GM19397 (cell line): ENCODE measurements around the gene SZT2.
"Not testable (repeated sequence)": the region's sequence is repeated elsewhere in the genome, so short reads cannot be mapped to it uniquely, and the experiment has no call there.

Experiments
- ATAC-seq: cut with Tn5 transposase; IDR thresholded peaks from one replicate; pipeline ENCODE4 v1.9.1; 2021; ENCODE audit warnings: mild to moderate bottlenecking, moderate library complexity; ENCODE audit not compliant: unreplicated experiment

Gene SZT2

DNA sequence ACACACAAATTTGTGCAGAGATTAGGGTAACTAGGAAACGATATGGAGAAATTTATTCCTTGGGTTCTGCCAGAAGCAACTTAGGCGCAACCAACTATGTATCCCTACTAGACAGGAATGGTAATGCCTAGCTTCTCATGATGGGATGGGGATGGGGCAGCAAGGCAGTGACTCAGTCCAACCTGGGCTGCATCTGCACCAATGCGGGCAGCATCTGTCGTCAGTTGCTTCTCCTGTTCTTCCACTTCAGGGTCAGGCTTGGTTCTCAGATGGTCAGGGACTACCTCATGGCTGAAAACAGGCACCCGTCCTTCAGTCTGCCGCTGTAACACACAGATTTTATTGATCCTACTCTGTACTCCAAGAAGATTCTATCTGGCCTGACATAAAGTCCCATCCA is 3.0 kb upstream of the SZT2 start:
- ATAC-seq, result no peak

DNA sequence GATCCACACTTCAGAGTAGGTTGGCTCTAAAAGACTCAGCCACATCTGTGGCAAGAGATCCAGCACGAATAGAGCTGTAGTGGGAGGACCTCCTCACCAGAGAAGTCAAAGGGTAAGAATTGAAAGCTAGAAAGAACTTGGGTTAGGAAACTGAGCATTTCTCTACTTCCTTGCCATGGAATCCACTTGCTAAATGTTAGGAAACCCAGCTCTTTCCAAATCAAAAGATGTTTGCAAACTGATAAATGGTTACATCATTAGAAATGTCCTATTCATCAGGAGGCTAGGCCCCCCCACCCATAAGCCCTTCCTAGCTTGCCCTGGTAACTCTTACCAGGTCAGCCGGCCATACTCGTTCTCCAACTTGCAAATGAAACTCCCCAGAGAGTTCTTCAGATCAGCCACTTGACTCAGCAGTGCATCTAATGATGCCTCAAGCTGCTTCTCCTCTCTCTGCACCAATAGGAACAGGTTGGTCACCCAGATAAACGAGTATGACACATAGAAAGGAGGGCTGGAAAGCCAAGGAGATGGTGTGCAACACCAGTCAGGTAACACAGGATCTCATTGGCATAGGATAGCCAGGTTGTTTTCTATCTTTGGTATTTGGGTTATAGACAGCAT is 1.6 kb upstream of the SZT2 start:
- ATAC-seq, result no peak

GRCh38 chr1:43388613-43389012 is 1.1 kb upstream of the SZT2 start:
- no peak for ATAC-seq

- no peak for ATAC-seq
Observed at GRCh38 chr1:43392702-43393101, 3.0 kb downstream of the SZT2 start.

DNA sequence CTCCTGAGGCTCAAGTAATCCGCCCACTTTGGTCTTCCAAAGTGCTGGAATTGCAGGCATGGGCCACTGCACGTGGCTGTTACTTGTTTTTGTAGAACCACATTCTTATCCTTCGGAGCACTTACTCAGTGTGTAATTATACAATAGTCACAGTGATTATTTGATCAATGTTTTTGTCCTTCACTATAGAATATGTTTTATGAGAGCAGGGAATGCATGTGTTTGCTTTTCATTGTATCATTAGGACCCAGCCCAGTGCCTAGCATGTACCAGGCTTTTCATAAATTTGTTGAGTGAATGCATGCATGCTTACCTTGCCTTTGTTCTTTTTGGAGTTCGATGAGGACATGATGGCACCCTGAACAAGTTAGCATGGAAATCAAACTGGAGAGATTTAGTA is 5.8 kb downstream of the SZT2 start:
- no peak for ATAC-seq

DNA sequence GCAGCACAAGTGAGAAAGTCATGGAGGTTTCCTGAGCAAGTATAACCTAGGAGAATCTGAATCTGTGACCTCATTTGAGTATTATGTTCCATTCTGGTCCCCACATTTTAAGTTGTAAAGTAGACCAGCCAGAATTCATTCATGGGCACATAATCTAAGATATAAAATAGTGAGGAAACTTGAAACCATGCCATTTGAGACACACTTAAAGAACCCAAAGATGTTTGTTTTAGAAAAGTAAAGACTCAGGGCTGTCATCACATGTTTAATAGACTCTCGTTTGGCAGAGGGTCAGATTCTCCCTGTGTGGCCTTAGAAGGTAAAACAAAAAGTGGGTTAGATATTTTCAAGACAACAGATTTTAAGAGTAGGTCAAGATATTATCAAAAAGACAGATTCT is 6.4 kb downstream of the SZT2 start:
- ATAC-seq, result no peak

- ATAC-seq, result no peak
Observed at GRCh38 chr1:43398227-43398626, 8.5 kb downstream of the SZT2 start.

DNA sequence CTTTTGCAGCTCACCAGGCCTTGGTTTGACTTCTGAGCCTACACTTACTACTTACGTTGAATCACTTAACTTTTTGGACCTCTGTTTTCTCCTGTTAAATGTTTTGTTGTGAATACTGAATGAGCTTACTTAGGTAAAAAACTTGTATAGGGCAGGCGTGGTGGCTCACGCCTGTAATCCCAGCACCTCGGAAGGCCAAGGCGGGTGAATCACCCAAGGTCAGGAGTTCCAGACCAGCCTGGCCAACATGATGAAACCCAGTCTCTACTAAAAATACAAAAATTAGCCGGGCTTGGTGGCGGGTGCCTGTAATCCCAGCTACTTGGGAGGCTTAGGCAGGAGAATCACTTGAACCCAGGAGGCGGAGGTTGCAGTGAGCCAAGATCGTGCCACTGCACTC is 10.7 kb downstream of the SZT2 start:
- ATAC-seq, result not testable (repeated sequence)

GRCh38 chr1:43402089-43402865 is 12.6 kb downstream of the SZT2 start:
- ATAC-seq, result no peak

DNA sequence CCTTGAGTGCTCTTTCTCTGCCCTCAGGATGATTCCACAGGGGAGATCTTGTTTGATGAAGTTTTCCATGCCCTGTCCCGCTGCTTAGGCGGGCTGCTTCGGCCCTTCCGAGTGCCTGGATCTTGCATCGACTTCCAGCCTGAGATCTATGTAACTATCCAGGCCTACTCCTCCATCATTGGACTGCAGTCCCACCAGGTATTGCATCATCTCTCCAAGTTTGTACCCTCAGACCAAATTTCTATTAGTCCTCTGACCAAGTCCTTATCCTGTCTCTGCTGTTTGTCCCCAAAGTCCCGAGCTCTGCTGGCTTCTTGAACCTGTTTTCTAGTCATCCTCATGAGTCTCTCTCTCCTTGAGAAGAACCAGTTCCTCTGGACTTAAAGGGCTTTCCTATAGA is 14.7 kb downstream of the SZT2 start:
- no peak for ATAC-seq

- no peak for ATAC-seq
Observed at GRCh38 chr1:43405219-43405875, 15.6 kb downstream of the SZT2 start.

- ATAC-seq, result no peak
Observed at GRCh38 chr1:43405876-43406234, 16.2 kb downstream of the SZT2 start.

- no peak for ATAC-seq
Observed at GRCh38 chr1:43410571-43410970, 20.9 kb downstream of the SZT2 start.

- not testable (repeated sequence) for ATAC-seq
Observed at GRCh38 chr1:43413426-43413825, 23.7 kb downstream of the SZT2 start.

- ATAC-seq, result no peak
Observed at GRCh38 chr1:43414634-43415223, 25.0 kb downstream of the SZT2 start.

GRCh38 chr1:43415901-43416300 is 26.2 kb downstream of the SZT2 start:
- no peak for ATAC-seq

GRCh38 chr1:43418858-43419257 is 29.2 kb downstream of the SZT2 start:
- ATAC-seq, result no peak

- ATAC-seq, result no peak
Observed at GRCh38 chr1:43419627-43420425, 30.1 kb downstream of the SZT2 start.

DNA sequence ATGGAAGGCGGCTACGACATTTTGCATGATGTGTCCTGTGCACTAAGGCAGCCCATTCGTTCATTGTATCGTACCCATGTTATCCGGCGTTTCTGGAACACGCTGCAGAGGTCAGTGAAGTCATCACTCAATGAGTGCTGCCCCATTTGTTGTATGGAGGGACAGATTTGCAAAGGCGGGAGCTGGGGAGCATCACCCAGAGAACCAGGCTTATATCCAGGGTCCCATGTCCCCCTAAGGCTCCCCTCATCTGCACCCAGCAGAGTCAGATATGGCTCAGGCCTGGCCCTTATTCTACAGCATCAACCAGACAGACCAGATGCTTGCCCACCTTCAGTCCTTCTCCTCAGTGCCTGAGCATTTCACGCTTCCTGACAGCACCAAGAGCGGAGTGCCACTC is 31.2 kb downstream of the SZT2 start:
- ATAC-seq, result no peak

- no peak for ATAC-seq
Observed at GRCh38 chr1:43421396-43421795, 31.7 kb downstream of the SZT2 start.
